ENCODE data around the gene COPRS.
"Not testable (repeated sequence)": the region's sequence is repeated elsewhere in the genome, so short reads cannot be mapped to it uniquely, and the experiment has no call there.

Gene COPRS

GRCh38 chr17:31835984-31836383, 23.1 kb downstream of the COPRS start:
- H3K4me3 ChIP-seq (ENCODE audit: low read depth, low read length), result no peak overlapping the region
- TF ChIP-seq CTCF (IDR thresholded peaks at IDR 0.05; ENCODE audit: low read depth, low read length, missing control alignments), result no peak
- no peak for DNase-seq (ENCODE audit: low read depth)

- peak; percentile 48 for DNase-seq (ENCODE audit: low read depth)
- H3K4me3 ChIP-seq (ENCODE audit: low read depth, low read length), result no peak overlapping the region
- no peak for TF ChIP-seq CTCF (IDR thresholded peaks at IDR 0.05; ENCODE audit: low read depth, low read length, missing control alignments)
Measured at GRCh38 chr17:31834448-31834847, 24.6 kb downstream of the COPRS start.

- TF ChIP-seq CTCF (IDR thresholded peaks at IDR 0.05; ENCODE audit: low read depth, low read length, missing control alignments), result no peak
- H3K4me3 ChIP-seq (ENCODE audit: low read depth, low read length), result no peak overlapping the region
- no peak for DNase-seq (ENCODE audit: low read depth)
Measured at GRCh38 chr17:31832746-31833145, 26.3 kb downstream of the COPRS start.

DNA sequence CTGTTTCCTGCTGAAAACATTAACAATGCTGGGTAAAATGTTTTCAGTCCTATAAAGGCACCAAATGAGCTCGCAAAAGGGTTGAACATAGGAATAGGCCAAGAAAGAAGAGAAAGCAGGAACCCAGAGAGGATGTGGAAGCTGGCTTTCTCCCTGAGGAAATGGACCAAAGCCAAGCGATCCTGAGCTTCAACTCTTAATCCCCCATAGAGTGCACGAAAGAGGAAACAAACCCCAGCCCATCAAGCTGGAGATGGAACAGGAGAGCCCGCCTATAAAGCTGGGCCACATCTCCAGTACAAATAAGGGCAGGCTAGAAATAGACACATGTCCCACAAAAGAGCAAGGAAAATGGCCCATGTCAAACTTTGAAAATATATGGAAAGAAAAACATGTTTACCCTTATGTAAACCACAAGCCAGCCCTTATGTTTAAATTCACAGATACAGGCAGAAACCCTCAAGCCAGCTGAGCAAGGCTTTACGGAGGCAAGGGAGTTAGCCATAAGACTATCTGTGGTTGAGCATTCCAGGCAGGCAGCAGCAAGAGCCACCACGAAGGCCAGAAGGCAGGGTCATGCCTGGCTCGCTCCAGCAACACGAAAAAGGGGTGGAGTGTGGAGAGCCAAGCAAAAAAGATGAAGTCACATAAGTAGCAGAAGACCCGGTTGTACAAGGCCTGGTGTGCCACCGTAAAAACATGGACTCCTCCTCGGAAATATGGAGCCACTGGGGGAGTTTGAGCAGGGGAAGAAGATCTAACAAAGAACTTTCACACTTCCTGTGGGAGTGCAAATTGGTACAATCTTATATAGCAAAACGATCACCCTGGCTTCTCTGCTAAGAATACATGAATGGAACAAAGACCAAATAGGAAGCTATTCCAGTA, 27.8 kb downstream of the COPRS start:
- no peak for DNase-seq (ENCODE audit: low read depth)
- no peak overlapping the region for H3K4me3 ChIP-seq (ENCODE audit: low read depth, low read length)
- TF ChIP-seq CTCF (IDR thresholded peaks at IDR 0.05; ENCODE audit: low read depth, low read length, missing control alignments), result no peak

DNA sequence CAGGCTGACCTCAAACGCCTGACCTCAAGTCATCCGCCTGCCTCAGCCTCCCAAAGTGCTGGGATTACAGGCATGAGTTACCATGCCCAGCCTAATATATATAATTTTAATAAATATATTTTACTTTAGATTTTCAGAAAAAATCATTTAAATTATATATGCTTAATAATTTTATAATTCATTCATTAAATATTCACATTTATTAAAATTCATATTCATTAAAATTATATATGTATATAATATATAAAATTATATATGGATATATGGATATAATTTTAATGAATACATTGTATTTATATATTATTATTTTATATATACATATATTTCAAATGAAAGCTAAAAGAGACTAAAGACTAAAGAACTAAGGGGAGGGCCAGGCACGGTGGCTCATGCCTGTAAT, 29.4 kb downstream of the COPRS start:
- DNase-seq (ENCODE audit: low read depth), result no peak
- H3K4me3 ChIP-seq (ENCODE audit: low read depth, low read length), result no peak overlapping the region
- TF ChIP-seq CTCF (IDR thresholded peaks at IDR 0.05; ENCODE audit: low read depth, low read length, missing control alignments), result no peak

- DNase-seq (ENCODE audit: low read depth); H3K4me3 ChIP-seq (ENCODE audit: low read depth, low read length): not testable (repeated sequence)
Measured at GRCh38 chr17:31828955-31829354, 30.1 kb downstream of the COPRS start.

GRCh38 chr17:31825961-31826691, 32.9 kb downstream of the COPRS start:
- no peak for DNase-seq (ENCODE audit: low read depth)
- H3K4me3 ChIP-seq (ENCODE audit: low read depth, low read length), result no peak overlapping the region
- TF ChIP-seq CTCF (IDR thresholded peaks at IDR 0.05; ENCODE audit: low read depth, low read length, missing control alignments), result no peak
